Measurements from ENCODE around the gene DNAJA3. TPM values are rescaled to one million over a fixed set of nuclear protein-coding genes. Genes with fewer than 3 reads are reported as not detected.

The DNAJA3 gene
- total RNA-seq, 1 experiment from 2014 or later = 56.2 TPM

GRCh38 chr16:4389051-4389955 is 36.4 kb upstream of the DNAJA3 start:
- Mint-ChIP-seq H3K4me3 (peak overlapping the region in 1 of 2 experiments; percentile 44; a peak in 2 of 5 replicates), H3K27ac (peak overlapping the region; percentile 37 to 85 (median 83); a peak in 4 of 7 replicates), H3K9me3 (no peaks in the 10 kb centered on the region), H3K36me3 (ENCODE audit: insufficient read depth in 1 of 3, low read depth in 3 of 3) (peaks cover 0 to 5% (median 4%) of the 10 kb centered on the region in 3 experiments; a peak in 3 of 7 replicates), H3K27me3 (ENCODE audit: low read depth) (no peaks in the 10 kb centered on the region), H3K4me1 (peaks cover 41 to 47% of the 10 kb centered on the region in 2 experiments)
- Histone ChIP-seq H3K4ac (ENCODE audit: low read depth, low read length) (no peak overlapping the region), H2BK12ac (ENCODE audit: insufficient read length, low read depth, low read length) (no peak overlapping the region), H2BK15ac (ENCODE audit: low read depth, low read length) (no peak overlapping the region), H3K14ac (ENCODE audit: insufficient read depth, low read length) (peak overlapping the region; percentile 59), H2BK20ac (ENCODE audit: low read depth, low read length, poor library complexity, severe bottlenecking) (no peak overlapping the region), H3K79me2 (ENCODE audit: insufficient read depth, low read length) (no peaks in the 10 kb centered on the region), H3K56ac (ENCODE audit: insufficient read length, low read depth, low read length) (no peak overlapping the region), H4K20me1 (ENCODE audit: control insufficient read depth, insufficient read depth, insufficient read length) (no peaks in the 10 kb centered on the region), H2AFZ (ENCODE audit: low read length) (no peak overlapping the region), H4K5ac (ENCODE audit: insufficient read length, low read depth, low read length) (no peak overlapping the region), H2AK5ac (ENCODE audit: insufficient read length, low read length) (no peak overlapping the region), H3K27ac (ENCODE audit: insufficient read length, low read depth, low read length) (no peak overlapping the region), H3K23me2 (ENCODE audit: insufficient read length, low read depth, low read length, poor library complexity, severe bottlenecking) (no peaks in the 10 kb centered on the region), H3K4me1 (ENCODE audit: insufficient read depth, low read length) (peaks cover 5% of the 10 kb centered on the region; the same call in 1 of the 2 replicates), H2BK5ac (ENCODE audit: insufficient read length, low read length) (no peak overlapping the region), H3K9me3 (ENCODE audit: control insufficient read depth, low read depth, low read length) (no peaks in the 10 kb centered on the region), H3K9ac (ENCODE audit: extremely low read depth, insufficient read length, low read length) (no peak overlapping the region), H3K4me2 (ENCODE audit: insufficient read depth, insufficient read length, low read length) (no peak overlapping the region), H4K91ac (ENCODE audit: insufficient read length, low read depth, low read length) (peak overlapping the region; percentile 64), H3K27me3 (ENCODE audit: insufficient read depth, low read length) (no peaks in the 10 kb centered on the region), H3K23ac (ENCODE audit: insufficient read length, low read depth, low read length) (no peak overlapping the region), H3K79me1 (ENCODE audit: insufficient read depth, low read depth, low read length, poor library complexity, severe bottlenecking) (no peaks in the 10 kb centered on the region), H2BK120ac (ENCODE audit: low read depth, low read length, poor library complexity, severe bottlenecking) (no peak overlapping the region), H3K18ac (ENCODE audit: insufficient read length, low read depth, low read length) (peak overlapping the region; percentile 39), H3T11ph (ENCODE audit: low read length) (no peak overlapping the region), H4K8ac (replicated peaks; ENCODE audit: insufficient read length, low read depth, low read length) (no peak overlapping the region)
- DNase-seq = no peak
- no CpG with 5 or more reads among the region's 27 CpGs for WGBS (ENCODE audit: extremely low coverage, insufficient read length, low lambda C conversion rate)
- no peak for TF ChIP-seq CTCF (conservative IDR thresholded peaks at IDR 0.05)

All from H9 (cell line).